ENCODE results near the gene IL23A.
"Not testable (repeated sequence)": the region's sequence is repeated elsewhere in the genome, so short reads cannot be mapped to it uniquely, and the experiment has no call there.

IL23A gene

DNA sequence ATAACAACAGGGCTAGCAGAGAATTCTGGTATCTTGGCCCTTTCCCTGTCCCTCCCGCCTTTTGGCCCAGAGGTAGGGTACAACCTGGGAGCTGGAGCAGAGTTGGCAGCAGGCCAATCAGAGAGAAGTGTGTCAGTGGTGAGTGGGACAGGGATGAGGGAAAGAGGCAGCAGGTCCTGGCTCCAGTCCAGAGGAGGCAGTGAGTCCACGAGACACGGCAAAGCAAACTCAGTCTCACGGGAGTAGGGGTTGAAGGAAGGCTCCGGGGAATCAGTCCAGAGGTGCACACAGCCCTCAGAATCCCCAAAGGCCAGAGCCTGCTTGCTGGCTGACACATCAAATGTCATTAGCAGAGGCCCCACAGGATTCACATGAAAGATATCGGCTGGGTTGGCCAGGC, 12.2 kb upstream of the IL23A start:
- DNase-seq, result no peak

GRCh38 chr12:56330936-56331490, 7.7 kb upstream of the IL23A start:
- DNase-seq, result no peak

DNA sequence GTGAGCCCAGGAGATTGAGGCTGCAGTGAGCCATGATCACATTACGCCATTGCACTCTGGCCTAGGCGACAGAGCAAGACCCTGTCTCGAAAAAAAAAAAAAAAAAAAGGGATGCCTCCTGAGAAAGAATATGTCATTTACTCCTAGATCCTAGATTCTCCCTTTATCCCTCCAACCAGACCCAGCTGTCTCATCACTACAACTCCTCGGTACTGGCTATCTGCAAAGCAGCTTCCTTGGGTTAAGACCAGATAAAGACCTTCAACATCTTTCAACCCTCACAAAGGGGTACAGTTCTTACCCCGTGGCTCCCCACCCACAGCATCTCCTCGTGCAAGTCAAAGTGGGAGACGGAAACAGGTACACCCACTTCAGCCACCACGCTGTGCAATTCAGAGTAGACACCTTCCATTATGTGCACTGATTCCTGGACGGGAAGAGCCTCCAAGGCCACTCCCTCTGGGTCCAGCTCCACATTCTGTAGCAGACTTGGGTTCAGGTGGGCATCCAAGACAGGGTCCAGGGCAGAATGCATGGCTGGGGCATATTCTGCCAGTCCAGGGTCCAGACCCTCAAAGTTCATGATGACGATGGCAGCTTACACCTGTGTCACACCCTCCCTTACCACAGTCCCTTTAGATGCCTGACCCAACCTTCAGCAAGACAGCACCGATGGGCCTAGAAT, 6.0 kb upstream of the IL23A start:
- no peak for DNase-seq

DNA sequence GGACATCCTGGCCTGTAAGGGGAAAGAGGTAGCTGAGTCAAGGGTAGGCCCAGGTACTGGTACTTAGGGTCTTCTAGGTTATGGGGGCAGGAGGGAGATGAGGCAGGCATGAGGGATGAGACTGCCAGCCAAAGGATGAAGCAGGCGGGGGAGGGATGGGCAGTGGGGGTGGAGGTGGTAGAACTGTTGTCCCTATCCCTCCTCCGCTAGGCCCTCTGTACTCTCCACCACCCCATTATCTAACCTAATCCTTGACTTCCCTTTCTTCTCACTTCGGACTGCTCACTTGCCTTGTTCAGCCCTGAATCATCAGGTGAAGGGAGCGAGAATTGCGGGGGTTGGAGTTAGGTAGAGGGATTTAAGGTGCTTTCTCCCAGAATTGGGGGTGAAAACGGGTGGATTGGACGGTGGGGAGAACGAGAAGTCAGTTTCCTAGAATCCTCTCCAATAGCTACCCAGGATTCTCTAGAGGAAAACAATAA, 5.4 kb upstream of the IL23A start:
- DNase-seq, result no peak

DNA sequence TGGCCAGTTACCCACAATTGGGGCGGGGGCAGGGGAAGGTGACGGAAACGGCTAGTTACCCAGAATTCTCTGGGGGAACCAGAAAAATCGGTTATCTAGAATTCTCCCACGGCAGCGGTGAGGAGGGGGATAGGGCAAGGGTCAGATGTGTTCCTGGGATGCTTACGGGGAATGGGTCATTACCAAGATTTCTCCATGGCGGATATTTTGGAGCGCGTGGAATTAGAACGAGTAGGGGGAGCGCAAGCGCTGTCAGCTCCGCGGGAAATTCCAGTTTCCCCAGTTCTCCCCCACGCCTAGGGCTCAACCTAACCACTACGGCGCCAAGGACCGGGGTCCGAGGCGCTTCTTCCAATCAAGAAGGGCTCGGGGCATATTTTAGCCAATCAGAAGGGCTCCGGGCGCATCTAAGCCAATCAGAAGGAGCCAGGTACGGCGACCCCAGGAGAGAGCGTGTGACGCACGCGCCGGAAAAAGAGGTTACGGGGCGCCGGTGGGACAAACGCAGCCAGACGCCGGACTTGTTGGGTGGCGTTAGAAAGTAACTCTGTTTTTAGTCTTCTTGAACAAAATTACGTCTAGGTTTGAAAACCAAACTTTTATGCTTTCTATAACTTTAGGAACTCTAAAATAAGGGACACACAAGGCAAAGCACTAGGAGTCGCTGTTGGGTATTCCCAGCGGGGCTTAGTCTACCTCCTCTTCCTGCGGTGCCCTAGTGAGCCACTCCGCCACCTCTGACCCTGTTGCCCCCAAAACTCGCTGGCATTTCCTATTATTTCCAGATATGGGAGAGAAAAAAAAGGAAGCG, 4.8 kb upstream of the IL23A start, which contains the start of gene PAN2:
Gene PAN2 (minus strand): TSS at position 322 of the 811 bp plus-strand sequence. CDS start 906 bp downstream, outside the sequence.
- DNase-seq, result peak; percentile 93

DNA sequence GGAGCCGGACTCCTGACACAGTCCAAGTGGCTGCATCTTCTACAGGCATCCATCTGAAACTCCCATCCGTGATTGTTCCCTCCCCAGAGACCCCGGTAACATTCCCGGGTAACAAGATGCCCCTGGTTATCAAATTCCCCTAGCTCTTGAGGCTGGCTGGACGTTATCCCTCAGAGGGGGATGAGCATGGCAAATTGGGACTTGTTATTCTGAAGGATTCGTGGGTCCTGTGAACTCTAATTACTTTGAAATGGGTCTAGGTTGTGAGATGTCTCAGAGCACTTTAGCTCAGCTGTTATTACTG, 4.2 kb upstream of the IL23A start:
- DNase-seq, result no peak

DNA sequence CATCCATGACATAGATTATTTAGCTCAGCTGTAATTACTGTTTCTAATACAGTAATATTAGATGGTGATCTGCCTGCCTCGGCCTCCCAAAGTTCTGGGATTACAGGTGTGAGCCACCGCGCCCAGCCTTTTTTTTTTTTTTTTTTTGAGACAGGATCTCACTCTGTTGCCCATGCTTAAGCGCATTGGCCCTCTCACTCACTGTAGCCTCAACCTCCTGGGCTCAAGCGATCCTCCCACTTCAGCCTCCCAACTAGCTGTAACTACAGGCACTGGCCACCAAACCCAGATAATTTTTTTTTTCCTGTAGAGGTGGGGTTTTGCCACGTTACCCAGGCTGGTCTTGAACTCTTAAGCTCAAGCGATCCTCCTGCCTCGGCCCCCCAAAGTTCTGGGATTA, 3.2 kb upstream of the IL23A start:
- not testable (repeated sequence) for DNase-seq

- no peak for DNase-seq
These were observed 2.1 kb upstream of the IL23A start for GRCh38 chr12:56336361-56337167.

DNA sequence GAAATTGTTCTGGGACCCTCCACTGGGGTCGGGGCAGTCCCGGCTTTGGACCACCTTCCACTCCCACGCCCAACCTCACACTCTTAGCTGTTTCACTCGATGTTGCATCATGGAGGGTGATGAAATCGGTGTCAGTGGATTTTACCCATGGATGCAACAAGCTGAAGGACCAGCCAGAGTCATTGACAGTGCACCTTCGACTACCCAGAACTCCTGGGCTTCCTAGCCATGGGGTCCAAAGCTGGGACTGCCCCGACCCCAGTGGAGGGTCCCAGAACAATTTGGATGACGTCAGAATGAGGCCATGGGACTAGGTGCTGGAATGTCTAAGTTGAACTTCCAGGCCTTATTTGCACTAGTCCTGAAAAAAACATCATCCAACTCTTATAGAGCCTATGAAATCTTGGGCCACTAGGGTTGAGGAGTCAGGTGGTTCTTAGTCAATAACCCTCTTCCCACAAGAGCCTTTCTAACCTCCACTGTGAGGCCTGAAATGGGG, 882 bp upstream of the IL23A start:
- no peak for DNase-seq

DNA sequence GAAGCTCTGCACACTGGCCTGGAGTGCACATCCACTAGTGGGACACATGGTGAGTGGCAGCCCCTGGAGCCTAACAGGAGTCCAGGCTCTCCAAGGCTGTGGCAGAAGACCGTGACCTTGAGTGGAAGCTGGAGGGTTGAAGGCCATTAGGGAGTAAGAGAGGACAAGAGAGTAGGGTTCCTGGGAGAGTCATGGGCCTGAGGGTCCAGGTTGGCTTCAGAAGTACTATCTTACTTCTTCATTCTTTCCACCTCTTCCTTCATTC, 406 bp downstream of the IL23A start:
- no peak for DNase-seq

DNA sequence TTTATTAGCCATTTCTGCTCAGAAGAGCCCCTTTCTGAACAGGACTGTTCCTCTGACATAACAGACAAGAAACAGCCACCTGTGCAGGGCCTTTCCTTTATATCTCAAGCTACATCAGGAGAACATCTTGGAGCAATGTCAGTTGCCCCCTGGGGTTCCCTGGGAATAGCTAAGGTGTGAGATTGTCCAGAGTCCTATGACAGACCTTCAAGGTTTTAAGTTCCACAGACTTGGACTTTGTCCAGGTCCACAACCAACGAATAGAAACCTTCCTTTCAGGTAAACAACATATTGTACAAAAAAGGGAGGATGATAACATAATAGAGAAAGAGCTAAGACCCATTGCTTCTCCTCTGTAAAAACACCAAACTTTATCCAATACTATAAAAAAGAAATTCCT, 2.9 kb downstream of the IL23A start:
- no peak for DNase-seq

DNA sequence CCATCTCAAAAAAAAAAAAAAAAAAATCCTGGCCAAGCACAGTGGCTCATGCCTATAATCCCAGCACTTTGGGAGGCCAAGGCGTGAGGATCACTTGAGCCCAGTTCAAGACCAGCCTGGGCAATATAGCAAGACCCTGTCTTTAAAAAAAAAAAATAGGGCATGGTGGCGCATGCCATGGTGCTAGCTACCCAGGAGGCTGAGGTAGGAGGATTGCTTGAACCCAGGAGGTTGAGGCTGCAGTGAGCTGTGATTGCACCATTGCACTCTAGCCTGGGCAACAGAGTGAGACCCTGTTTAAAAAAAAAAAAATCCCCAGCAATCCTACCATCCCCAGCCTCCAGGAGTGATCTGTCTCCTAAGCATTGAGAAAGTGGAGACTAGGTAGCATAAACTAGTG, 3.6 kb downstream of the IL23A start:
- DNase-seq, result not testable (repeated sequence)

GRCh38 chr12:56346675-56347074, 8.0 kb downstream of the IL23A start:
- DNase-seq, result no peak

- DNase-seq, result not testable (repeated sequence)
These were observed 8.6 kb downstream of the IL23A start for GRCh38 chr12:56347255-56347654.

DNA sequence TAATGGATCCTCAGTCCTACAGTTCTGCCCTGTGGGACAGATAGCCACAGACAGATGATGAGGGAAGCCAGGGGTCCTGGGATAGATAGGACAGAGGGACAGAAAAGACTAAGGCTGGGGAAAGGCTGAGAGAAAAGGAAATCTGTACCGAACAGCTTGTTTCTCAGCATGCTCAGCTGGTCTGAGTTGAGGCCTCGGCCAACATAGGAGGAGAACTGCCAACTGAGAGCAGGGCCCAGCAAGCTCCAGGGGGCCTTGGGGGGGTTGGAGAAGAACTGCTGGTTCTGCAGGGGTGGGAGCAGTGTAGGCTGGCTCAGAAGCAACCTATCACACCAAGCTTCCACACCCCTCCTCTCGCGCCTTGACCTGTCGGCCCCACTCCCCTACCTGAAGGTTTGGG, 10.1 kb downstream of the IL23A start:
- no peak for DNase-seq

DNA sequence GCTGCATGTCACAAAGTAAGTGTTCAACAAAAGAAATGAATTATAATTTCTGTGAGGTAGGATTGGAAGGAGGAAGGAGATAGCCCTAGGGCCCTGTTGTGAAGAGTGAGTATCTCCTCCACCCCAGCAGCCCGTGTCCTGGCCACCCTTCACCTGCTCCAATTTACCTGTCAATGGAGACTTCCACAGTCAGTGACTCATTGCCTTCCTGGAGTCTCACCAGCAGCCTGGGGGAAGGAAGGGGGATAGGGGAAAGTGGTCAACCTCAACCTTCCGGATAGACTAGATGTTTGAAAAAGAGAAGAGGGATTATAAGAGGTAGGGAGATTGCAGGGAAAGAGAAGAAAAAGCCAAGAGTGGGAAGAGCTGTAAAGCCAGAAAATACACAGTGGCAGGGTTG, 12.0 kb downstream of the IL23A start:
- DNase-seq, result no peak

- DNase-seq, result no peak
These were observed 12.6 kb downstream of the IL23A start for GRCh38 chr12:56351325-56351724.

- peak; percentile 56 for DNase-seq
These were observed 20.3 kb downstream of the IL23A start for GRCh38 chr12:56358836-56359532.

DNA sequence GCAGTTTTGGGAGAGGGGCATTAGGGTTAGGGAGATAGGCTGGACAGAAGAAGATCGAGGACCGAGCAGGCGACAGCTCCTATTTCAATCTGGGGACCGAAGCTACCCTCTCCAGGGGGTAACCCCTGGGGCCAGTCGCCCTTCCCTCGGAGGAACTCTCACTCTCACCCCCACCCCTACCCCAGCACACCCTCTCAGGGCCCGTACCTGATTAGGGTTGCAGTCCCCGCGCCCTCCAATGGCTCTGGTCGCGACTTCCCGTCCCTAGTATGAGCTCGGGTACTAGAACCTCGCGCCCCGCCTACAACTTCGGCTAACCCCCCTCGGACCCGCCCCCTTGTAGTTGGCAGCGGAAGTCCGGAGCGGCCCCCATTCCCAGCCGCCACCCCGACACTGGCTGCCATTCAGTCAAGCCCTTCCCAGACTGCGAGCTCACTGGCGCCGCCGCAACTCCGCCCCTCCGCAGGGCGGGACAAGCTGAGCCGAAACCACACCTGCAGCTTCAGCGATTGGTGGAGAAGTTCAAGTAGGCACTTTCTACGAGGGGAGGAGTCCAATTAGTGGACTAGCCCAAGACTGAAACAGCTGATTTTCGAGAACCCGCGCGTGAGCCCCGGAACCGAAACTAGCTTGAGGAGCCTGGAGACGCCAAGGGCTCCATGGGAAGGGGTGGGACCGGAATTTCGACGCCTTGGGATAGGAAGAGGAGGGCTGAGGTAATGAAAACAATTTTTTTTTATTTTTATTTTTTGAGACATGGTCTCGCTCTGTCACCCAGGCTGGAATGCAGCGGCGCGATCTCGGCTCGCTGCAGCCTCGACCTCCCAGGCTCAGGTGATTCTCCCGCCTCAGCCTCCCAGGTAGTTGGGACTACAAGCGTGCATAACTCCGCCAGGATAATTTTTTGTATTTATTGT, 21.4 kb downstream of the IL23A start, which contains the start of gene STAT2:
Gene STAT2 (minus strand): TSS at position 257 of the 917 bp plus-strand sequence. CDS start 3,536 bp downstream, outside the sequence.
- peak; percentile 99 for DNase-seq

- DNase-seq, result no peak
These were observed 22.9 kb downstream of the IL23A start for GRCh38 chr12:56361487-56362129.
